T-cell (primary cell): ENCODE data around the gene VAMP5. TPM values are rescaled to one million over a fixed set of nuclear protein-coding genes. Genes with fewer than 3 reads are reported as not detected.
"Not testable (repeated sequence)": the region's sequence is repeated elsewhere in the genome, so short reads cannot be mapped to it uniquely, and the experiment has no call there.

Experiments
- ATAC-seq, 4 experiments: fragments of 200-7000 bp in 3 of 4; fragments of 150-1000 bp in 1 of 4; cut with Tn5 transposase; replicated peaks in 1 of 4; 1 replicate in 3 of 4; 2 replicates in 1 of 4; pipeline ENCODE4 v1.10.0; 2021; ENCODE audit warnings: moderate library complexity in 3 of 4, mild to moderate bottlenecking in 2 of 4, moderate number of reproducible peaks in 1 of 4
- CTCF ChIA-PET, 2 donors: fragments of 300-600 bp; sonication (Branson Sonifier 250); formaldehyde crosslinking; loops; one replicate each; lab custom pipeline; 2022; ENCODE audit warnings: antibody characterized with exemption in 2 of 2; lab: Charles Lee
- POLR2A ChIA-PET, 2 donors: fragments of 300-600 bp; sonication (Branson Sonifier 250); formaldehyde crosslinking; loops; one replicate each; lab custom pipeline; 2022; ENCODE audit warnings: antibody characterized with exemption in 2 of 2; lab: Charles Lee
- DNase-seq, 35 experiments: peaks; one replicate each; pipeline versions ENCODE4 v3.0.0 to v3.0.0-alpha.2; 2013 to 2023
- H3K27ac ChIP-seq: one replicate; pipeline ENCODE4 v1.5.1; 2013; ENCODE audit warnings: low read length
- H3K27me3 ChIP-seq, 2 experiments: replicated peaks in 1 of 2; 1 replicate in 1 of 2; 2 replicates in 1 of 2; pipeline versions ENCODE4 v1.6.1 to v1.7.0; 2013; ENCODE audit warnings: low read length in 1 of 2, mixed read lengths in 1 of 2; ENCODE audit not compliant: control insufficient read depth in 2 of 2, insufficient read depth in 2 of 2; ENCODE audit errors: extremely low read depth in 1 of 2
- H3K36me3 ChIP-seq, 2 donors: 1 replicate in 1 of 2; 2 replicates in 1 of 2; pipeline versions ENCODE4 v1.6.1 to v1.7.0; 2013; ENCODE audit warnings: low read length in 1 of 2; ENCODE audit not compliant: control insufficient read depth in 2 of 2, insufficient read depth in 1 of 2; ENCODE audit errors: extremely low read depth in 1 of 2
- H3K4me1 ChIP-seq, 2 experiments: 1 replicate in 1 of 2; 2 replicates in 1 of 2; pipeline versions ENCODE4 v1.6.1 to v1.7.0; 2013; ENCODE audit warnings: low read length in 2 of 2, mixed read lengths in 1 of 2; ENCODE audit not compliant: insufficient read depth in 2 of 2, control insufficient read depth in 1 of 2; ENCODE audit errors: extremely low read depth in 1 of 2
- H3K4me3 ChIP-seq, 2 donors: 1 replicate in 1 of 2; 2 replicates in 1 of 2; pipeline versions ENCODE4 v1.5.1 to v1.7.0; 2013; ENCODE audit warnings: mild to moderate bottlenecking in 2 of 2, low read length in 1 of 2, moderate library complexity in 1 of 2; ENCODE audit not compliant: control insufficient read depth in 1 of 2; ENCODE audit errors: extremely low read depth in 1 of 2
- H3K9me3 ChIP-seq: 2 replicates; pipeline ENCODE4 v1.7.0; 2013
- H3K27ac Mint-ChIP-seq, 2 donors: one replicate each; pipeline ENCODE4 v1.8.0; 2020 to 2021; ENCODE audit warnings: mild to moderate bottlenecking in 2 of 2, mixed read lengths in 2 of 2
- H3K27me3 Mint-ChIP-seq, 2 donors: one replicate each; pipeline ENCODE4 v1.8.0; 2021 to 2022; ENCODE audit warnings: mixed read lengths in 2 of 2
- H3K36me3 Mint-ChIP-seq: one replicate; pipeline ENCODE4 v1.8.0; 2021; ENCODE audit warnings: mixed read lengths
- H3K4me1 Mint-ChIP-seq, 3 donors: one replicate each; pipeline ENCODE4 v1.8.0; 2020 to 2022; ENCODE audit warnings: mixed read lengths in 3 of 3, mild to moderate bottlenecking in 1 of 3
- H3K4me3 Mint-ChIP-seq, 3 donors: one replicate each; pipeline ENCODE4 v1.8.0; 2020 to 2022; ENCODE audit warnings: mild to moderate bottlenecking in 3 of 3, mixed read lengths in 3 of 3, moderate library complexity in 3 of 3
- H3K9me3 Mint-ChIP-seq, 3 donors: one replicate each; pipeline ENCODE4 v1.8.0; 2020 to 2022; ENCODE audit warnings: mixed read lengths in 3 of 3
- WGBS: methylation state at CpG from one replicate; pipeline ENCODE4 v1.1.5; 2013; ENCODE audit warnings: missing lambda C conversion rate; ENCODE audit not compliant: insufficient coverage; 5-methylcytosine and 5-hydroxymethylcytosine counted together
- total RNA-seq, 35 experiments: library from RNA in 6 of 35; stranded (reverse) in 6 of 35; fragments of 120-200 nt in 1 of 35; gene quantifications; one replicate each; pipeline versions ENCODE4 v1.2.1 to v1.2.4 and lab custom pipeline; 2013 to 2026

The VAMP5 gene
- total RNA-seq, 5 donors from 2014 or later (not counting 1 experiment from before 2014, with no cell fraction given) = 25.0 to 40.1 (median 33.9) TPM

- POLR2A ChIA-PET = interaction anchor here in 1 of 2 donors (1.0 kb wide), 1 partner anchor 9 kb away, joined by 4 read pairs; the partner anchor contains the start of gene RNF181
- H3K4me3 ChIP-seq, DNase-seq, H3K9me3 Mint-ChIP-seq, H3K27me3 Mint-ChIP-seq, CTCF ChIA-PET, ATAC-seq, H3K9me3 ChIP-seq, H3K27ac ChIP-seq, H3K27me3 ChIP-seq: not testable (repeated sequence)
- Mint-ChIP-seq H3K36me3 (peaks cover 12% of the 10 kb centered on the region), H3K4me3 (peak overlapping the region; percentile 82 to 89 (median 88)), H3K4me1 (peaks cover 31 to 49% (median 41%) of the 10 kb centered on the region in 3 donors), H3K27ac (peak overlapping the region in 1 of 2 donors; percentile 55)
- Histone ChIP-seq H3K36me3 (peaks cover 3 to 14% of the 10 kb centered on the region in 2 donors), H3K4me1 (peaks cover 5 to 35% of the 10 kb centered on the region in 2 experiments)
- WGBS = 88% methylated on average over 2 of the region's 3 CpGs
These were observed 19.9 kb downstream of the VAMP5 start for GRCh38 chr2:85604133-85604444.

- Histone ChIP-seq H3K27me3 (no peaks in the 10 kb centered on the region), H3K27ac (no peak overlapping the region), H3K9me3 (no peaks in the 10 kb centered on the region), H3K4me3 (no peak overlapping the region), H3K4me1 (peaks cover 5 to 35% of the 10 kb centered on the region in 2 experiments), H3K36me3 (peaks cover 3 to 18% of the 10 kb centered on the region in 2 donors)
- H3K4me1 Mint-ChIP-seq = peaks cover 38 to 53% (median 45%) of the 10 kb centered on the region in 3 donors
- POLR2A ChIA-PET = interaction anchor here in 1 of 2 donors (1.0 kb wide), 1 partner anchor 9 kb away, joined by 4 read pairs; the partner anchor contains the start of gene RNF181
- H3K9me3 Mint-ChIP-seq = no peaks in the 10 kb centered on the region
- H3K4me3 Mint-ChIP-seq = peak overlapping the region in 2 of 3 donors; percentile 13 to 82
- H3K36me3 Mint-ChIP-seq = peaks cover 15% of the 10 kb centered on the region
- ATAC-seq (no peak), DNase-seq (no peak)
- no peaks in the 10 kb centered on the region for H3K27me3 Mint-ChIP-seq
- CTCF ChIA-PET = no interaction called here
- WGBS = 100% methylated on average over 1 of the region's 6 CpGs
- H3K27ac Mint-ChIP-seq = peak overlapping the region; percentile 44 to 61
These were observed 20.5 kb downstream of the VAMP5 start for GRCh38 chr2:85604568-85605339.

- Histone ChIP-seq H3K27me3 (no peaks in the 10 kb centered on the region), H3K9me3 (no peaks in the 10 kb centered on the region), H3K27ac (no peak overlapping the region), H3K36me3 (peaks cover 3 to 18% of the 10 kb centered on the region in 2 donors), H3K4me1 (peaks cover 9 to 41% of the 10 kb centered on the region in 2 experiments), H3K4me3 (no peak overlapping the region)
- peaks cover 19% of the 10 kb centered on the region for H3K36me3 Mint-ChIP-seq
- ChIA-PET POLR2A (interaction anchor here in 1 of 2 donors (0.5 kb wide), 1 partner anchor 544 kb away, joined by 5 read pairs; no protein-coding TSS in a partner anchor), CTCF (interaction anchor here in 1 of 2 donors (1.4 kb wide), 1 partner anchor 32 kb away, joined by 3 read pairs; no protein-coding TSS in a partner anchor)
- H3K27me3 Mint-ChIP-seq = no peaks in the 10 kb centered on the region
- WGBS = 78% methylated on average over 1 of the region's 4 CpGs
- no peaks in the 10 kb centered on the region for H3K9me3 Mint-ChIP-seq
- H3K27ac Mint-ChIP-seq = peak overlapping the region in 1 of 2 donors; percentile 11
- ATAC-seq (no peak), DNase-seq (no peak)
- peak overlapping the region in 1 of 3 donors; percentile 37 for H3K4me3 Mint-ChIP-seq
- H3K4me1 Mint-ChIP-seq = peaks cover 44 to 58% (median 51%) of the 10 kb centered on the region in 3 donors
These were observed 21.3 kb downstream of the VAMP5 start for GRCh38 chr2:85605406-85606115.

GRCh38 chr2:85606116-85606455, 21.9 kb downstream of the VAMP5 start:
- ChIA-PET CTCF (interaction anchor here in 1 of 2 donors (1.4 kb wide), 1 partner anchor 32 kb away, joined by 3 read pairs; no protein-coding TSS in a partner anchor), POLR2A (no interaction called here)
- no peak for ATAC-seq
- Histone ChIP-seq H3K4me1 (peaks cover 9 to 45% of the 10 kb centered on the region in 2 experiments), H3K4me3 (no peak overlapping the region), H3K9me3 (no peaks in the 10 kb centered on the region), H3K27ac (no peak overlapping the region), H3K36me3 (peaks cover 3 to 18% of the 10 kb centered on the region in 2 donors), H3K27me3 (no peaks in the 10 kb centered on the region)
- H3K27me3 Mint-ChIP-seq = no peaks in the 10 kb centered on the region
- DNase-seq = no peak
- peaks cover 19% of the 10 kb centered on the region for H3K36me3 Mint-ChIP-seq
- H3K4me1 Mint-ChIP-seq = peaks cover 44 to 58% (median 51%) of the 10 kb centered on the region in 3 donors
- H3K9me3 Mint-ChIP-seq = no peaks in the 10 kb centered on the region
- peak overlapping the region in 1 of 3 donors; percentile 37 for H3K4me3 Mint-ChIP-seq
- peak overlapping the region in 1 of 2 donors; percentile 11 for H3K27ac Mint-ChIP-seq
- WGBS = 94% methylated on average over 6 of the region's 7 CpGs

DNA sequence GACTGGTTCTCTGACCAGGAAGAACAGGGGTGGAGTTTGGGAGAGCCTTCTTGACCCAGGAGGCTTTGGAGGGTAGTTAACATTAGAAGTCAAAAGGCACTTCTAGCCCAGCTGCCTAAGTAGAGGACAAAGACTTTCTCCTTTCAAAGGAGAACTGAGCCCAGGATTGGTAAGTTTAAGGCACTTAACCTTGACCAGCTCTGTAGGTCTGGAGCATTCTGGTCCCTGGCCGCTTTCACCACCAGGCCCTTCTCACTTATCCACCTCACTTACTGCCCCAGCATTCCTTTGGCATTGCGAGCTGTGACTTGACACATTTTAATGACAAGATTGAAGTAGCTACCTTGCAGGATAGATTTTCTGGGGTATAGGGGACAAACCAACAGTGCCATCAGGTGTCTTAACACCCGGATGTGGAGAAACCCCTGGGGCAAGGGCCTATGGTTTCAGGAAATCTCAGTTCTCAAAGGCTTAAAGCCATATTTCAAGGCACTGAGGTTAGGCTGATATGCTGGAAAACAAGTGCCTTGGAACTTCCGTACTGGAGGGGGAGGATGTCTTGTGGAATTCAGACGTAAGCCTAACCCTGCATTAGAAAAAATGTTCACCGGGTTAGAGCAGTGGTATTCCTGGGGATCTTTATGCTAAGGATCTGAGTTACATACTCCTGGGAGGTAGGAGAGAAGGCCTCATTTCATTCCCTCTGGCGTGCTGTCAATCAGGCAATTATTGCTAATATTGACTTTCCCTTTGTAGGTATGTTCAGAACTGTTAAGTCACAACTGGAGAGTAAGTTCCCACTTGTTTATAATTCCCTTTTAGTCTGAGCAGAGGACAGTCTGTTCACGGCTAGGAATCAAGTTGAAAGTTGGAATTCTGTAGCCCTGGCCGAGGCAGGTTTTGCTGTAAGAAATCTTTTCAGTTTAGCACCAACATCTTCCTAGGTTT, 23.3 kb downstream of the VAMP5 start:
- ChIA-PET CTCF (no interaction called here), POLR2A (no interaction called here)
- H3K4me3 ChIP-seq = no peak overlapping the region
- Mint-ChIP-seq H3K36me3 (peaks cover 19% of the 10 kb centered on the region), H3K27ac (peak overlapping the region; percentile 29 to 45), H3K27me3 (no peaks in the 10 kb centered on the region), H3K4me1 (peaks cover 44 to 62% (median 55%) of the 10 kb centered on the region in 3 donors), H3K4me3 (no peak overlapping the region), H3K9me3 (no peaks in the 10 kb centered on the region)
- H3K9me3 ChIP-seq = no peaks in the 10 kb centered on the region
- peaks cover 3 to 18% of the 10 kb centered on the region in 2 donors for H3K36me3 ChIP-seq
- WGBS = 100% methylated on average over 3 of the region's 9 CpGs
- H3K4me1 ChIP-seq = peaks cover 6 to 46% of the 10 kb centered on the region in 2 experiments
- ATAC-seq = no peak
- no peak overlapping the region for H3K27ac ChIP-seq
- no peak for DNase-seq
- no peaks in the 10 kb centered on the region for H3K27me3 ChIP-seq
